ENCODE results near the gene TBP. TPM values are rescaled to one million over a fixed set of nuclear protein-coding genes. Genes with fewer than 3 reads are reported as not detected.

TBP gene
- total and polyA plus RNA-seq, 2 of the 13 experiments (the other 11 are each of a cell fraction or from before 2014, with no cell fraction given), result 21.7 to 28.1 TPM

DNA sequence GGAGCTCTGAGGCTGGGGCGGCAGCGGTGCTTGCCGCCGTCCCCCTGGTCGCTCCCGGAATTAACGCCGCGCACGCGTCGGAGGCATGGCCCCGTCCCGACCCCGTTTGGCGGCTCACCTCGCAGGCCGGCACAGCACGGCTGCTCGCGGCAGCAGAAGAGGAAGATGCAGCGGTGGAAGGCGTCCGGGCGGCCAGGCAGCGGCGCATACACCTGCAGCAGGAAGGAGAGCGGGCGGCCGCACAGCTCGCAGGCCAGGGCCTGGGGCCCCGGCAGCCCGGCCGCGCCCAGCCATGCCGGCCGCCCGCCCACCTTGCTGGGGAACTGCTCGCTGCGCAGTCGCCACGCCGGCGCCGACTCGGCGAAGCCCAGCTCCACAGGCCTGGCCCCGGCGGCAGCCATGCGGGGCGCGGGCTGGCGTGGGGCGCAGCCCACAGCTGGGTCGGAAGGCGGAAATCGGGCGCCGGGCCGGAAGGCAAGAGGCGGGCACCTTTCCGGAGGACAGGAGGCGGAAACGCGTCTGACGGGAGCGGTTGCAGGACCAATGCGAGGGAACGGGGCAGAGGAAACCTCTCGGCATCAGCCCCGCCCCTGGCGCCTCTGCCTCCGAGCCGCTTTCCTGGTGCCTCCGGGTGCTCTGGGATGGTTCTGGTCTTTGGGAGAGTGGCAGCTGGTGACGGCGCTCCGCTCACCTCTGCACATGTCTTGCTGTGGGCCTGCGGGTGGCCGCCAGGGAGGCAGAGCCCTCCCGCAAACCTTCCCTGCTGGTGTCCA, 30.2 kb downstream of the TBP start, which contains the start of gene PDCD2 (continued):
- TF ChIP-seq UBTF (CRISPR knock-in tag; IDR thresholded peaks at IDR 0.05), result peak; percentile 97
- TF ChIP-seq, protein P1, sequence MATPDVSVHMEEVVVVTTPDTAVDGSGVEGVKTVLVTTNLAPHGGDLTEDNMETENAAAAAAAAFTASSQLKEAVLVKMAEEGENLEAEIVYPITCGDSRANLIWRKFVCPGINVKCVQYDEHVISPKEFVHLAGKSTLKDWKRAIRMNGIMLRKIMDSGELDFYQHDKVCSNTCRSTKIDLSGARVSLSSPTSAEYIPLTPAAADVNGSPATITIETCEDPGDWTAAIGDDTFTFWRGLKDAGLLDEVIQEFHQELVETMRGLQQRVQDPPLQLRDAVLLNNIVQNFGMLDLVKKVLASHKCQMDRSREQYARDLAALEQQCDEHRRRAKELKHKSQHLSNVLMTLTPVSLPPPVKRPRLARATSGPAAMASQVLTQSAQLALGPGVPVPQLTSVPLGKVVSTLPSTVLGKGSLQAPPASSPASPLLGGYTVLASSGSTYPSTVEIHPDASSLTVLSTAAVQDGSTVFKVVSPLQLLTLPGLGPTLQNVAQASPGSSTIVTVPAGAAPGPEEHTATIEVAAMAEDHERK (CRISPR knock-in tag; IDR thresholded peaks at IDR 0.05; ENCODE audit: low read depth), result no peak
- no peak for TF ChIP-seq NONO (IDR thresholded peaks at IDR 0.05)
- TF ChIP-seq NONO (CRISPR knock-in tag; conservative IDR thresholded peaks at IDR 0.05), result peak; percentile 91
- peak; percentile 90 for TF ChIP-seq SNAPC2 (CRISPR knock-in tag; IDR thresholded peaks at IDR 0.05)
- TF ChIP-seq, protein P2, sequence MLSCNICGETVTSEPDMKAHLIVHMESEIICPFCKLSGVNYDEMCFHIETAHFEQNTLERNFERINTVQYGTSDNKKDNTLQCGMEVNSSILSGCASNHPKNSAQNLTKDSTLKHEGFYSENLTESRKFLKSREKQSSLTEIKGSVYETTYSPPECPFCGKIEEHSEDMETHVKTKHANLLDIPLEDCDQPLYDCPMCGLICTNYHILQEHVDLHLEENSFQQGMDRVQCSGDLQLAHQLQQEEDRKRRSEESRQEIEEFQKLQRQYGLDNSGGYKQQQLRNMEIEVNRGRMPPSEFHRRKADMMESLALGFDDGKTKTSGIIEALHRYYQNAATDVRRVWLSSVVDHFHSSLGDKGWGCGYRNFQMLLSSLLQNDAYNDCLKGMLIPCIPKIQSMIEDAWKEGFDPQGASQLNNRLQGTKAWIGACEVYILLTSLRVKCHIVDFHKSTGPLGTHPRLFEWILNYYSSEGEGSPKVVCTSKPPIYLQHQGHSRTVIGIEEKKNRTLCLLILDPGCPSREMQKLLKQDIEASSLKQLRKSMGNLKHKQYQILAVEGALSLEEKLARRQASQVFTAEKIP (CRISPR knock-in tag; IDR thresholded peaks at IDR 0.05; ENCODE audit: borderline replicate concordance), result no peak
- TF ChIP-seq ZSCAN20 (CRISPR knock-in tag; IDR thresholded peaks at IDR 0.05; ENCODE audit: borderline replicate concordance), result no peak; the same call in 1 of the 2 replicates
- no peak for TF ChIP-seq IRF1 (CRISPR knock-in tag; IDR thresholded peaks at IDR 0.05; ENCODE audit: low read depth)
- TF ChIP-seq ZNF777 (CRISPR knock-in tag; IDR thresholded peaks at IDR 0.05), result peak; percentile 53; the same call in 1 of the 2 replicates
- no peak for TF ChIP-seq USF2 (IDR thresholded peaks at IDR 0.05; ENCODE audit: low read depth, low read length)
- no peak; the same call in 1 of the 2 replicates for TF ChIP-seq USF2 (CRISPR knock-in tag; IDR thresholded peaks at IDR 0.05; ENCODE audit: borderline replicate concordance)
- TF ChIP-seq SUZ12 (IDR thresholded peaks at IDR 0.05; ENCODE audit: low read depth, low read length), result no peak
- TF ChIP-seq ZNF614 (CRISPR knock-in tag; IDR thresholded peaks at IDR 0.05; ENCODE audit: borderline replicate concordance), result no peak; the same call in 1 of the 2 replicates
- TF ChIP-seq ZNF547 (CRISPR knock-in tag; IDR thresholded peaks at IDR 0.05), result peak; percentile 76
- TF ChIP-seq ARNT (IDR thresholded peaks at IDR 0.05), result no peak
- TF ChIP-seq PAX8 (CRISPR knock-in tag; IDR thresholded peaks at IDR 0.05; ENCODE audit: borderline replicate concordance), result peak; percentile 66; the same call in 1 of the 2 replicates
- TF ChIP-seq ARID3A (IDR thresholded peaks at IDR 0.05; ENCODE audit: low read depth, low read length), result no peak

All from HepG2 (cell line).